Middle frontal gyrus (tissue), 1 donor: ENCODE data around the gene CPA4.
"Not testable (repeated sequence)": the region's sequence is repeated elsewhere in the genome, so short reads cannot be mapped to it uniquely, and the experiment has no call there.

Source experiments
- DNase-seq: peaks from one replicate; pipeline ENCODE4 v3.0.0-alpha.2; 2015; ENCODE audit warnings: low spot score; ENCODE audit errors: extremely low spot score

CPA4 gene, protein sequence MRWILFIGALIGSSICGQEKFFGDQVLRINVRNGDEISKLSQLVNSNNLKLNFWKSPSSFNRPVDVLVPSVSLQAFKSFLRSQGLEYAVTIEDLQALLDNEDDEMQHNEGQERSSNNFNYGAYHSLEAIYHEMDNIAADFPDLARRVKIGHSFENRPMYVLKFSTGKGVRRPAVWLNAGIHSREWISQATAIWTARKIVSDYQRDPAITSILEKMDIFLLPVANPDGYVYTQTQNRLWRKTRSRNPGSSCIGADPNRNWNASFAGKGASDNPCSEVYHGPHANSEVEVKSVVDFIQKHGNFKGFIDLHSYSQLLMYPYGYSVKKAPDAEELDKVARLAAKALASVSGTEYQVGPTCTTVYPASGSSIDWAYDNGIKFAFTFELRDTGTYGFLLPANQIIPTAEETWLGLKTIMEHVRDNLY

GRCh38 chr7:130292682-130293257 lies at the start of gene CPA4:
TSS of gene CPA4 (plus strand) at chr7:130293161. CDS start at chr7:130293181, 20 bp downstream.
- DNase-seq = no peak

DNA sequence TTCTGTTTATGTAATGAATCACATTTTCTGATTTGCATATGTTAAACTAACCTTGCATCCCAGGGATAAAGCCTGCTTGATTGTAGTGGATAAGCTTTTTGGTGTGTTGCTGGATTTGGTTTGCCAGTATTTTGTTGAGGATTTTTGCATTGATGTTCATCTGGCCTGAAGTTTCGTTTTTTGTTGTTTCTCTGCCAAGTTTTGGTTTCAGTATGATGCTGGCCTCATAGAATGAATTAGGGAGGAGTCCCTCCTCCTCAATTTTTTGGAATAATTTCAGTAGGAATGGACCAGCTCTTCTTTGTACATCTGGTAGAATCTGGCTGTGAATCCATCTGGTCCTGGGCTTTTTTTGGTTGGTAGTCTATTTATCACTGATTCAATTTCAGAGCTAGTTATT lies 49.5 kb upstream of the CPA4 start:
- not testable (repeated sequence) for DNase-seq

DNA sequence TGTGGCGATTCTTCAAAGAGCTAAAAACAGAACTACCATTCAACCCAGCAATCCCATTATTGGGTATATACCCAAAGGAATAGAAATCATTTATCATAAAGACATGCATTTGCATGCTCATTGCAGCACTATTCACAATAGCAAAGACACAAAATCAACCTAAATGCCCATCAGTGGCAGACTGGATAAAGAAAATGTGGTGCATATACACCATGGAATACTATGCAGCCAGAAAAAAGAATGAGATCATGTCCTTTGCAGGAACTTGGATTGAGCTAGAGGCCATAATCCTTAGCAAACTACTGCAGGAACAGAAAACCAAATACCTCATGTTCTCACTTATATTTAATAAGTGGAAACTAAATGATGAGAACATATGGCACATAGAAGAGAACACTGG lies 46.5 kb upstream of the CPA4 start:
- DNase-seq = not testable (repeated sequence)

DNA sequence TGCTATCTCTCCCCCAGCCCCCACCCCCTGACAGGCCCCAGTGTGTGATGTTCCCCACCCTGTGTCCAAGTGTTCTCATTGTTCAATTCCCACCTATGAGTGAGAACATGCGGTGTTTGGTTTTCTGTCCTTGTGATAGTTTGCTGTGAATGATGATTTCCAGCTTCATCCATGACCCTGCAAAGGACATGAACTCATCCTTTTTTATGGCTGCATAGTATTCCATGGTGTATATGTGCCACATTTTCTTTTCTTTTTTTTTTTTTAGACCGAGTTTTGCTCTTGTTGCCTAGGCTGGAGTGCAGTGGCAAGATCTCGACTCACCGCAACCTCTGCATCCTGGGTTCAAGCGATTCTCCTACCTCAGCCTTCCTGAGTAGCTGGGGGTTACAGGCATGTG lies 44.1 kb upstream of the CPA4 start:
- not testable (repeated sequence) for DNase-seq

DNA sequence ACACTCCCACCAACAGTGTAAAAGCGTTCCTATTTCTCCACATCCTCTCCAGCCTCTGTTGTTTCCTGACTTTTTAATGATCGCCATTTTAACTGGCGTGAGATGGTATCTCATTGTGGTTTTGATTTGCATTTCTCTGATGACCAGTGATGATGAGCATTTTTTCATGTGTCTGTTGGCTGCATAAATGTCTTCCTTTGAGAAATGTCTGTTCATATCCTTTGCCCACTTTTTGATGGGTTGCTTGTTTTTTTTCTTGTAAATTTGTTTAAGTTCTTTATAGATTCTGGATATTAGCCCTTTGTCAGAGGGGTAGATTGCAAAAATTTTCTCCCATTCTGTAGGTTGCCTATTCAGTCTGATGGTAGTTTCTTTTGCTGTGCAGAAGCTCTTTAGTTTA lies 43.3 kb upstream of the CPA4 start:
- not testable (repeated sequence) for DNase-seq

DNA sequence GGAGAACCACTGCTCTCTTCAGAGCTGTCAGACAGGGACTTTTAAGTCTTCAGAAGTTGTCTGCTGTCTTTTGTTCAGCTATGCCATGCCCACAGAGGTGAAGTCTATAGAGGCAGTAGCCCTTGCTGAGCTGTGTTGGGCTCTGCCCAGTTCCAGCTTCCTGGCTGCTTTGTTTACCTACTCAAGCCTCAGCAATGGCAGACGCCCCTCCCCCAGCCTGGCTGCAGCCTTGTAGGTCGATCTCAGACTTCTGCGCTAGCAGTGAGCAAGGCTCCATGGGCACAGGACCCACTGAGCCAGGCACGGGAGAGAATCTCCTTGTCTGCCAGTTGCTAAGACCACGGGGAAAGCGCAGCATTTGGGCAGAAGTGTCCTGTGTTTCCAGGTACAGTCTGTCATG lies 38.4 kb upstream of the CPA4 start:
- DNase-seq = no peak

DNA sequence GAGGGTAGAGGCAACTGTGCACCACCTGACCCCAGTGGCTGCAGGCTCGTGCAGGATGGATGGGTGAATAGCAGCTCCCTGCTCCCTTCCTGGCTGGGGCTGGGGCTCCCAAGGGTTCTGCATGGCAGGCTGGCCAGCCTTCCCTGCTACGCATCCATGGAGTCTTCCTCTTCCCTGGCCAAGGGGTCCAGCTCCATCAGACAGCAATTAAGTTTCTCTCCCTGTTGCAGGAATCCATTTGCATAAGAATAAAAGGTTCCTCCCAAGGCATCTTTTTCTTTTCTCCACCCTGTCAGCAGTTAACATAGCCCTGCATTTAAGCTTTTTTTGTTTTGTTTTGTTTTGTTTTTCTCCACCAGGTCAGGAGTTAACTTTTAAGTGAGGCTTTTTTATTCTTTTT lies 36.3 kb upstream of the CPA4 start:
- DNase-seq = no peak

- DNase-seq = no peak
These were observed 34.4 kb upstream of the CPA4 start for GRCh38 chr7:130258494-130259078.

- no peak for DNase-seq
These were observed 30.5 kb upstream of the CPA4 start for GRCh38 chr7:130262448-130262847.

GRCh38 chr7:130263130-130263529 lies 29.8 kb upstream of the CPA4 start:
- DNase-seq = no peak

DNA sequence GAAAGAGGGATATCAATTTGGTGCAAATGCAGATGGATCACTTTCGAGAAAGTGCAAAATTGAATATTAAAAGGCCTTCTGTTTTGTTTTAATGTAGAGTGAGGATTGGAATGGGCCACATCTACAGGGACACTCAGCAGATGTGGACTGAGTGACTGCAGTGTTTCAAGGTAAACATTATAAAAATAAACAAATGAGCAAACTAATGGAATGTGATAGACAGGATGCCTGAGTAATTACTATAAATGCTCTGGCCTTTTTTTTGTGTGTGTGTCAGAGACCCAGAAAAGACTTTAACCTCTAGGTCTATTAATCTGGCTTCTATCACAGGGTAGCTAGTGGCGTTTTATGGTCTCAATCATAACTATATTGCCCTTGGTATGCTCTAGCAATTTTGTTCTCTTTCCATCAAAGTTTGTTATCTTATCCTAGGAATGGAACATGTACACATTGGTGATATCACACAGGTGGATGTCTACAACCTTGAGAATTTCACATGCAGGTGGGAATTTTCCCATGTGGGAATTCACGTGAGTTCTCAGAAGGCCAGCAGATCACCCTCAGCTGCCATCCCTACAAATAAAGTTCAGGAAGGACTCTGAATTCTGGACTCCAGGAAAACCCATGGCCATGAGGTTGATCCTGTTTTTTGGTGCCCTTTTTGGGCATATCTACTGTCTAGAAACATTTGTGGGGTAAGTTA lies 26.6 kb upstream of the CPA4 start, which contains the start of gene CPA2:
Gene CPA2 (plus strand): TSS at position 606 of the 703 bp plus-strand sequence. CDS start 19 bp downstream, at position 625.
- DNase-seq = no peak

DNA sequence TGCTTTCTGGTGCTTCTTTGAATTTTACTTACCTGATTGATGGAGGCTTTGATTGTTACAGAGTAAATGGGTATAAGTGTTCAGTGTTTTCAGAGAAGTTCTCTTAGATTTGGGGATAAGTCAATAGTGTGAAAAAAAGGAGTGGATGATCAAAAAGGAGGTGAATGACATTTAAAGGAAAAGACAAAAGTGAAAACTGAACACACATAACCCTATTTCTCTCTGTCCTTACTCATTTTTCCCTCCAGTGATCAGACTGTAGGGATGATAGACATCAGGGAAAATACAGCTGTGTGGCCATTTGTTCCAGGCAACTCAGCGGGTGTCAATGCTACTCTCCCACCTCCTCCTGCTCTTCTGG lies 26.0 kb upstream of the CPA4 start:
- DNase-seq = no peak

DNA sequence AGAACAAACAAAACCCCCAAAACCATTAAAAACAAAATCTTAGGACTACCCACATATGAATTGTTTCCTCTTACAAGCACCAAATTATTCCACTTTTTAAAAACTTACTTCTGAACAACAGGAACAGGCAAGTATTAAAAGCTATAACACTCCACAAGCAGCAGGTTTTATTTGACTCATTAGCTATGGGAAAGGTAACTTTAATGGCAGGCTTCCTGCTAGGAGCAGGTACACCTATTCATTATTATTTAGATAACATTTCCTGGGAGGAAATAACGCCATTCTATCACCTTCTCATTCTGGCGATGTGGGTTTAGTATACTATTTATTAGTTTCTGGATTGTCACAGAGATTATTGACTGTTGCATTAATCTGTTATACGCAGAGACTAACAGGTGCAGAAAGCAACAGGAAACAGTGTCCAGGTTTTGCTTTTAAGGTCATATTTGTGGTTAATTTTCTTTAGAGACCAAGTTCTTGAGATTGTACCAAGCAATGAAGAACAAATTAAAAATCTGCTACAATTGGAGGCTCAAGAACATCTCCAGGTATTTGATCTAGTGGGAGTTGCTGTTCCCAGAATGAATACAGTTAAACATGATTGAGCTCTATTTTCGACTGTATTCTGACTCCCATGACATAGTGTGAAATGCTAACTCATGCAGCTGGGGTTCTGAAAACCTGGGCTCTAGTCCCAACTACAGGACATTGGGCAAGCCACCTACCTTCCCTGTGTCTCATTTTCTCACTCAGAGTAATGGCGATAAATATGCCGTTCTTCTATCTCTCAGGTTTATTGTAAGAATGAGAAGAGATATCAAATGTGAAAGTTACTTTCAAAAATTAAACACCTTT lies 24.3 kb upstream of the CPA4 start:
- no peak for DNase-seq

DNA sequence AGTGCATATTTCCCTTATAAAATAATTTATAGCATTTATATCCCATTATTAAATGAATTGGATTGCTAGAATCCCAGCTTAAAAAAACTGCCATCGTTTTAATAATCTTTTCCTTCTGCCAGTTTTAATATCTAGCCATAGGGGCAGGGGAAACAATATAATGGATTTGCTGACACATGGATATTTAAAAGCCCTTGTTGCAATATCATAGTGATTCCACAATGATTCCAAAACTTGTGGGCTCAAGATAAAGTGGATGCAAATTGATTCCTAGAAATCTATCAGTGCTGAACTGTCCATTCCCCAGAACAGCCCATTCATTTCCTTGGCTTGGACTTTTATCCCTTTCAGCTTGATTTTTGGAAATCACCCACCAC lies 23.7 kb upstream of the CPA4 start:
- DNase-seq = no peak

DNA sequence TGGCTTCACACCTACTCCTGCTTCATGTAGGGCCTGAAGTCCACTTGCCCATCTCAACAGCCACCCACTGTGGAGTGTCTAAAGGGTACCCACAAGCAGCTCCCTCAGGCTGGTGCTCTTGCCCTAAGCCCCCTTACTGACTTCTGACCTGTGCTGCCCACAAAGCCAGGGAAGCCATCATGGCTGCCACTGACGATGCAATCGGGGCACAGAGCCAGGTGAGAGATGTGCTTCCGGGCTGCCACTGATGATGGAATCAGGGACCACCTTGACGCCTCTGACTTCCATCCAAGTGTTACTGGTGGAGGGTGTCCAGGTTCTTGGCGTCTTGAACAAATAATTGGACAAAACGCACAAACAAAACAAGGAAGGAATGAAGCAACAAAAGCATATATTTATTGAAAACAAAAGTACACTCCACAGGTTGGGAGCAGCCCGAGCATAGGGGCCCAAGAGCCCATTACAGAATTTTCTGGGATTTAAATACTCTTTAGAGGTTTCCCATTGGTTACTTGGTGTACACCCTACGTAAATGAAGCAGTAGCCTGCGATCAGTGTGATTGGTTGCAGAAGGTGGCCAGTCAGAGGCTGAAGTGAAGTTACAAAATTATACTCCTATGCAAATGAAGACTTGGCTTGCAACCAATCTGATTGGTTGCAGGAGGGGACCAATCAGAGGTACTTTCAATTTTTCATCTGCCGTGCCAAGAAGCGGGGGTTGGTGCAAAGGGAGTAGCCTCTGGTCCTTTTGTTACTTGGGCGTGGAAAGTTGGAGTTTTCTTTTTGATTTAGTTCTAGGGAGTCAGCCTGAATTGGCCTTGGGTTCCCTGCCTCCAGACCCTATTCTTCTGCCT lies 21.8 kb upstream of the CPA4 start:
- no peak for DNase-seq

GRCh38 chr7:130272381-130273080 lies 20.4 kb upstream of the CPA4 start:
- DNase-seq = no peak

GRCh38 chr7:130273081-130273932 lies 19.7 kb upstream of the CPA4 start:
- DNase-seq = no peak

DNA sequence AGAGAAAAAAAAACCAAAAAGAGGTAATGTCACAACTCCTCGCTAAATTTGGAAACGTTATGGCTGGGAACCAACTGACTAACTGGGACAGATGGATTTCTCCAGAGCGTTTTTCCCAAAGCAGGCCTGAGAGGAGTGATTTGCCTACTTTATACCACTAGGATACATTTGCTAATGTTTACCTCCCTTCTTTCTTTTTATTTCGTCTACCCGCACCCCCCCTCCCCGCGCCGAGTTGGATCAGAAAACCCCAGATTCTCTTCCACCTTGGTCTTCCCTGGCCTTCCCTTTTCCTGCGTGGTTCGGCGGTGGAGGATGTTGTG lies 19.1 kb upstream of the CPA4 start:
- peak; percentile 40 for DNase-seq

- DNase-seq = no peak
These were observed 18.7 kb upstream of the CPA4 start for GRCh38 chr7:130274296-130274695.
